OCI-LY1 (cell line): ENCODE data around the gene SLC2A5.
"Not testable (repeated sequence)": the region's sequence is repeated elsewhere in the genome, so short reads cannot be mapped to it uniquely, and the experiment has no call there.

Experiments
- H2AFZ ChIP-seq: fragments of 200-600 bp; sonication (generic), shearing (Covaris generic); 2 replicates; pipeline ENCODE4 v1.6.0; 2014; ENCODE audit warnings: antibody characterized with exemption, mild to moderate bottlenecking, low read length
- H3F3A ChIP-seq: fragments of 200-600 bp; sonication (generic), shearing (Covaris generic); 2 replicates; pipeline ENCODE4 v1.6.0; 2014; ENCODE audit warnings: mild to moderate bottlenecking, antibody characterized with exemption, low read length, moderate library complexity; ENCODE audit not compliant: insufficient read depth
- H3K27ac ChIP-seq: fragments of 200-600 bp; sonication (generic); 2 replicates; pipeline ENCODE4 v1.5.1; 2014; ENCODE audit warnings: low read length, mixed run types, mild to moderate bottlenecking, low read depth; ENCODE audit not compliant: poor library complexity, severe bottlenecking
- H3K27me3 ChIP-seq: fragments of 200-600 bp; sonication (generic); 2 replicates; pipeline ENCODE4 v1.6.0; 2014; ENCODE audit warnings: antibody characterized with exemption, mild to moderate bottlenecking, low read length, moderate library complexity; ENCODE audit not compliant: insufficient read depth
- H3K36me3 ChIP-seq: fragments of 200-600 bp; sonication (generic); 2 replicates; pipeline ENCODE4 v1.6.1; 2014; ENCODE audit warnings: mild to moderate bottlenecking, antibody characterized with exemption, low read length, moderate library complexity, mixed read lengths; ENCODE audit not compliant: insufficient read depth
- H3K4me1 ChIP-seq: fragments of 200-600 bp; sonication (generic); 2 replicates; pipeline ENCODE4 v1.5.1; 2014; ENCODE audit warnings: mild to moderate bottlenecking, low read length, moderate library complexity; ENCODE audit not compliant: insufficient read depth, severe bottlenecking
- H3K4me2 ChIP-seq: fragments of 200-600 bp; sonication (generic), shearing (Covaris generic); 2 replicates; pipeline ENCODE4 v1.6.1; 2014; ENCODE audit warnings: low read length
- H3K4me3 ChIP-seq: fragments of 200-600 bp; sonication (generic); 2 replicates; pipeline ENCODE4 v1.5.1; 2014; ENCODE audit warnings: low read length, low read depth, mild to moderate bottlenecking, mixed read lengths; ENCODE audit not compliant: poor library complexity, severe bottlenecking
- H3K79me2 ChIP-seq: fragments of 200-600 bp; shearing (Covaris generic); 2 replicates; pipeline ENCODE4 v1.6.1; 2016; ENCODE audit warnings: mixed run types, low read length, mixed read lengths; ENCODE audit not compliant: insufficient read depth
- H3K9ac ChIP-seq: fragments of 200-600 bp; sonication (generic), shearing (Covaris generic); 2 replicates; pipeline ENCODE4 v1.6.1; 2014; ENCODE audit warnings: mild to moderate bottlenecking, low read length, mixed read lengths
- H3K9me2 ChIP-seq: fragments of 200-600 bp; sonication (generic), shearing (Covaris generic); 2 replicates; pipeline ENCODE4 v1.6.1; 2014; ENCODE audit warnings: low read depth, mild to moderate bottlenecking, low read length, mixed read lengths
- H3K9me3 ChIP-seq: fragments of 200-600 bp; shearing (Covaris generic); 2 replicates; pipeline ENCODE4 v1.6.1; 2014; ENCODE audit warnings: low read length, mixed read lengths
- H4K20me1 ChIP-seq: fragments of 200-600 bp; sonication (generic), shearing (Covaris generic); 2 replicates; pipeline ENCODE4 v1.6.0; 2016; ENCODE audit warnings: mild to moderate bottlenecking, low read length; ENCODE audit not compliant: insufficient read depth
- EZH2 ChIP-seq: fragments of 200-600 bp; sonication (generic), shearing (Covaris generic); IDR thresholded peaks from 2 replicates; pipeline ENCODE4 v1.8.0; 2017; ENCODE audit warnings: borderline replicate concordance, mixed run types, mild to moderate bottlenecking, antibody characterized with exemption, low read length, moderate library complexity, mixed read lengths
- TF ChIP-seq, protein P1 (sequence below): fragments of 200-600 bp; sonication (generic), shearing (Covaris generic); IDR thresholded peaks from 2 replicates; pipeline ENCODE4 v1.5.1; 2017; ENCODE audit warnings: mild to moderate bottlenecking, antibody characterized with exemption, low read length, moderate library complexity, mixed read lengths

SLC2A5 gene

GRCh38 chr1:9004031-9004699 lies 65.3 kb downstream of the SLC2A5 start:
- no peaks in the 10 kb centered on the region for H3K9me3 ChIP-seq
- H3K4me3 ChIP-seq: no peak overlapping the region
- H3K36me3 ChIP-seq: no peaks in the 10 kb centered on the region
- H3F3A ChIP-seq: no peaks in the 10 kb centered on the region
- no peak overlapping the region for H3K27ac ChIP-seq
- no peaks in the 10 kb centered on the region for H3K79me2 ChIP-seq
- no peak overlapping the region for H2AFZ ChIP-seq
- peaks cover 24% of the 10 kb centered on the region for H3K4me1 ChIP-seq
- no peak overlapping the region; the same call in 1 of the 2 replicates for H3K4me2 ChIP-seq
- peaks cover 5% of the 10 kb centered on the region; the same call in 1 of the 2 replicates for H3K27me3 ChIP-seq
- TF ChIP-seq, protein P1, sequence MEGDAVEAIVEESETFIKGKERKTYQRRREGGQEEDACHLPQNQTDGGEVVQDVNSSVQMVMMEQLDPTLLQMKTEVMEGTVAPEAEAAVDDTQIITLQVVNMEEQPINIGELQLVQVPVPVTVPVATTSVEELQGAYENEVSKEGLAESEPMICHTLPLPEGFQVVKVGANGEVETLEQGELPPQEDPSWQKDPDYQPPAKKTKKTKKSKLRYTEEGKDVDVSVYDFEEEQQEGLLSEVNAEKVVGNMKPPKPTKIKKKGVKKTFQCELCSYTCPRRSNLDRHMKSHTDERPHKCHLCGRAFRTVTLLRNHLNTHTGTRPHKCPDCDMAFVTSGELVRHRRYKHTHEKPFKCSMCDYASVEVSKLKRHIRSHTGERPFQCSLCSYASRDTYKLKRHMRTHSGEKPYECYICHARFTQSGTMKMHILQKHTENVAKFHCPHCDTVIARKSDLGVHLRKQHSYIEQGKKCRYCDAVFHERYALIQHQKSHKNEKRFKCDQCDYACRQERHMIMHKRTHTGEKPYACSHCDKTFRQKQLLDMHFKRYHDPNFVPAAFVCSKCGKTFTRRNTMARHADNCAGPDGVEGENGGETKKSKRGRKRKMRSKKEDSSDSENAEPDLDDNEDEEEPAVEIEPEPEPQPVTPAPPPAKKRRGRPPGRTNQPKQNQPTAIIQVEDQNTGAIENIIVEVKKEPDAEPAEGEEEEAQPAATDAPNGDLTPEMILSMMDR: no peak
- TF ChIP-seq EZH2: no peak
- H4K20me1 ChIP-seq: no peaks in the 10 kb centered on the region
- no peak overlapping the region; the same call in 1 of the 2 replicates for H3K9ac ChIP-seq
- H3K9me2 ChIP-seq: no peaks in the 10 kb centered on the region

- H3K27ac ChIP-seq, H3K27me3 ChIP-seq, H2AFZ ChIP-seq, H3K79me2 ChIP-seq, H4K20me1 ChIP-seq, H3K36me3 ChIP-seq, H3K4me3 ChIP-seq, H3K9ac ChIP-seq, H3K9me2 ChIP-seq, H3K9me3 ChIP-seq, H3K4me2 ChIP-seq, H3F3A ChIP-seq, H3K4me1 ChIP-seq: not testable (repeated sequence)
These were observed 67.2 kb downstream of the SLC2A5 start for GRCh38 chr1:9002215-9002560.

- not testable (repeated sequence) for H4K20me1 ChIP-seq
These were observed 67.8 kb downstream of the SLC2A5 start for GRCh38 chr1:9001534-9002214.

GRCh38 chr1:8993962-8994675 lies 75.3 kb downstream of the SLC2A5 start:
- H3K4me1 ChIP-seq, H3K27ac ChIP-seq, H3K4me3 ChIP-seq, H3F3A ChIP-seq, H3K9ac ChIP-seq, H3K79me2 ChIP-seq, H2AFZ ChIP-seq, H3K9me3 ChIP-seq, H3K36me3 ChIP-seq, H4K20me1 ChIP-seq, H3K4me2 ChIP-seq, H3K9me2 ChIP-seq: not testable (repeated sequence)
- peaks cover 14% of the 10 kb centered on the region; the same call in 1 of the 2 replicates for H3K27me3 ChIP-seq

More at GRCh38 chr1:9001534-9002214, 67.8 kb downstream of the SLC2A5 start:
- H2AFZ ChIP-seq, H3F3A ChIP-seq, H3K79me2 ChIP-seq, H3K27me3 ChIP-seq, H3K9ac ChIP-seq, H3K4me3 ChIP-seq, H3K4me2 ChIP-seq, H3K36me3 ChIP-seq, H3K9me2 ChIP-seq, H3K9me3 ChIP-seq, H3K27ac ChIP-seq, H3K4me1 ChIP-seq: not testable (repeated sequence)
